Esophagus (tissue), 2 donors: ENCODE data around the gene PPP3CA. TPM values are rescaled to one million over a fixed set of nuclear protein-coding genes. Genes with fewer than 3 reads are reported as not detected.

ENCODE experiments used
- H3K27ac ChIP-seq, 2 donors: one replicate each; pipeline ENCODE4 v1.5.1; 2013; ENCODE audit warnings: low read depth in 2 of 2, mild to moderate bottlenecking in 2 of 2, inconsistent platforms in 1 of 2, low read length in 1 of 2, moderate library complexity in 1 of 2
- H3K27me3 ChIP-seq, 2 donors: one replicate each; pipeline ENCODE4 v1.6.1; 2013; ENCODE audit warnings: low read length in 2 of 2, control low read depth in 1 of 2, mild to moderate bottlenecking in 1 of 2; ENCODE audit not compliant: insufficient read depth in 2 of 2, control insufficient read depth in 1 of 2
- H3K36me3 ChIP-seq, 2 donors: one replicate each; pipeline ENCODE4 v1.6.1; 2013; ENCODE audit warnings: low read length in 1 of 2; ENCODE audit not compliant: control insufficient read depth in 2 of 2, insufficient read depth in 2 of 2
- H3K4me1 ChIP-seq, 2 donors: one replicate each; pipeline ENCODE4 v1.6.1; 2013; ENCODE audit warnings: low read length in 1 of 2; ENCODE audit not compliant: control insufficient read depth in 2 of 2, insufficient read depth in 2 of 2
- H3K4me3 ChIP-seq, 2 donors: one replicate each; pipeline ENCODE4 v1.5.1; 2013; ENCODE audit warnings: low read length in 2 of 2, mild to moderate bottlenecking in 2 of 2, low read depth in 1 of 2, moderate library complexity in 1 of 2
- H3K9me3 ChIP-seq, 2 donors: one replicate each; pipeline ENCODE4 v1.6.1; 2013; ENCODE audit warnings: mild to moderate bottlenecking in 2 of 2, low read depth in 1 of 2, low read length in 1 of 2, moderate library complexity in 1 of 2; ENCODE audit not compliant: control insufficient read depth in 2 of 2, insufficient read depth in 1 of 2
- WGBS, 2 donors: extraction: QIAGEN DNeasy Blood & Tissue Kit; methylation state at CpG; one replicate each; pipeline ENCODE4 v1.1.7; 2013; 5-methylcytosine and 5-hydroxymethylcytosine counted together
- polyA plus RNA-seq, 2 donors: library from polyadenylated mRNA; stranded (reverse); fragments of 200-250 nt; gene quantifications; one replicate each; pipeline ENCODE4 v1.2.3, GENCODE V29; 2013
- donor health status: healthy with polysubstance abuse.
- donor health status: Bipolar disorder and iron deficiency.

PPP3CA gene
- polyA plus RNA-seq, 2 donors = 5.2 to 5.8 TPM

DNA sequence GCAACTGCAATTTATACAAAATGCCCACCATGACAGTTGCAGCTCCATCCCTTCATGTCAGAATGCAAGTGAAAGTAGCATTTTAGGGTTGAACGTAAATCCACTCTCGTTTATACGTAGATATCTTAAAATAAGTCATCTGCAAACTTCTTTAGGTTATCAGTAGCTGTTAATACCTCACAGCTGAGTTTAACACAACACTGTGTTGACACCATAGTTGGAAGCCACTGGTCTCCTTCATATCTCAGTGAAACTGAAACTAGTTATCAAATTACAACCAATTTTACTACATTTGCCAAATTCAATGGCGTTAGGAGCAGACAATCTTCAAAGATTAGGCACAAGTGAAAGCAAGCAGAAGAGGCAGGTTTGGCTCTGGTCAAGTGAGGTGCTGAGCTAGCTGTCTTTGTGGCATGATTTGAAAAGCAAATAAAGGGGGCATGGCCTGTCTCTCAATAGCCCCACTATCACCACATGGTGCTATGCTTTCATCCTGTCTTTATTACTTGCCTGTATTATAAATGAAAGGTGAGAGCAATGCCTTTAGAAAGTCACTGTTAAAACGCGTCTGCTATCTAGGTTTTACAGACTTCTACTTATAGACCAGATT, 12.3 kb downstream of the PPP3CA start:
- no peaks in the 10 kb centered on the region for H3K36me3 ChIP-seq
- no peak overlapping the region for H3K4me3 ChIP-seq
- WGBS, 2 donors = 65 to 74% methylated on average over 6 of the region's 6 CpGs
- H3K27me3 ChIP-seq = no peaks in the 10 kb centered on the region
- H3K27ac ChIP-seq = no peak overlapping the region
- H3K4me1 ChIP-seq = no peaks in the 10 kb centered on the region
- H3K9me3 ChIP-seq = no peaks in the 10 kb centered on the region

DNA sequence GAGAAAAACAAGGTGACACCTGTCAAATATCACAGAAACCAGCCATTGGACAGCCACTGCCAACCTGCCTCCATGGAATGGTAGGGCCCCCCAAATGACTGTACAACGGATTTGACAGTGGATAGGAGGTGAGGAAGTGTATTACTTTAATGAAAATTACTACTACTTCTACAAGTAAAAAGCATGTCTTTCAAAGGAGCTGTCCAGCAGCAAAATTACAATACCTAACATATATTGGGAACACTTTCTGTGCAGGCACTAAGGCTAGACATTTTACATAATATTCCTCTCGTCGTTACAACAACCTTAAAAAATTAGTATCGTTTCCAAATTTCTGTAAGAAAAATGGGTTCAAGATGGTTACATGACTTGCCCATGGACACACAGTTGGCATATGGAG, 14.9 kb downstream of the PPP3CA start:
- no peak overlapping the region for H3K27ac ChIP-seq
- H3K27me3 ChIP-seq = no peaks in the 10 kb centered on the region
- WGBS, 2 donors = 94% methylated on average over 4 of the region's 4 CpGs
- H3K4me1 ChIP-seq = no peaks in the 10 kb centered on the region
- no peaks in the 10 kb centered on the region for H3K9me3 ChIP-seq
- no peaks in the 10 kb centered on the region for H3K36me3 ChIP-seq
- H3K4me3 ChIP-seq = no peak overlapping the region

DNA sequence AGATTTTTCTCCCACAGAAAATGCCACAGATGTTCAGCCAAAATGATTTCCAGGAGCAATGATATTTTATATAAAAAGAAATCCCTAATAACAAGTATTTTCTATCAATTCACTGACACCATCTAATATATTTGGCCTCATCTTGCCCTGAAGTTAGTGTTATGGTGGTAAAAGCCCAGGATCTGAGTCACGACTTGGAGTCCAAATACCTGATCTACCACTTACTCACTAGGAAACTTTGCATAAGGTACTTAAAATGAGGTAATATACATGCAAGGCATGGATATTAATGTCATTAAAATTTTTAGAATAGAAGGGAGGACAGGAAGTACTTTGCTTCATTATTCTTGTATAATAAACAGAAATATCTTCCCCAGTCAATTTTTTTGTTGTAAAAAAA, 16.3 kb downstream of the PPP3CA start:
- Histone ChIP-seq H3K27me3 (no peaks in the 10 kb centered on the region), H3K9me3 (no peaks in the 10 kb centered on the region), H3K4me1 (no peaks in the 10 kb centered on the region), H3K27ac (no peak overlapping the region), H3K4me3 (no peak overlapping the region), H3K36me3 (no peaks in the 10 kb centered on the region)
- 75 to 78% methylated on average over 1 of the region's 1 CpG for WGBS, 2 donors

DNA sequence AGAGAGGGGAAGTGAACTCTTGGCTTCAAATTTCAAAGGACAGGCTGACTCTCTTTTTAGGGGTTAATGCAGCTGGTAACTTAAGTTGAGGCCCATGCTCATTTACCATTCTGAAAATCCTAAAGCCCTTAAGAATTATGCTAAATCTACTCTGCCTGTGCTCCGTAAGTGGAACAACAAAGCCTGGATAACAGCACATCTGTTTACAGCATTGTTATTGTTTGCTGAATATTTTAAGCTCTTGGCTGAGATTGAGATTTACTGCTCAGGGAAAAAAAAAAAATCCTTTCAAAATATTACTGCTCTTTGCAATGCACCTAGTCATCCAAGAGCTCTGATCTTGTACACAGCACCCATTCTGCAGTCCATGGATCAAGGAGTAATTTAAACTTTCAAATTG, 17.7 kb downstream of the PPP3CA start:
- no peak overlapping the region for H3K27ac ChIP-seq
- H3K4me1 ChIP-seq = no peaks in the 10 kb centered on the region
- no peaks in the 10 kb centered on the region for H3K9me3 ChIP-seq
- 83 to 86% methylated on average over 1 of the region's 1 CpG for WGBS, 2 donors
- no peak overlapping the region for H3K4me3 ChIP-seq
- H3K27me3 ChIP-seq = no peaks in the 10 kb centered on the region
- no peaks in the 10 kb centered on the region for H3K36me3 ChIP-seq

DNA sequence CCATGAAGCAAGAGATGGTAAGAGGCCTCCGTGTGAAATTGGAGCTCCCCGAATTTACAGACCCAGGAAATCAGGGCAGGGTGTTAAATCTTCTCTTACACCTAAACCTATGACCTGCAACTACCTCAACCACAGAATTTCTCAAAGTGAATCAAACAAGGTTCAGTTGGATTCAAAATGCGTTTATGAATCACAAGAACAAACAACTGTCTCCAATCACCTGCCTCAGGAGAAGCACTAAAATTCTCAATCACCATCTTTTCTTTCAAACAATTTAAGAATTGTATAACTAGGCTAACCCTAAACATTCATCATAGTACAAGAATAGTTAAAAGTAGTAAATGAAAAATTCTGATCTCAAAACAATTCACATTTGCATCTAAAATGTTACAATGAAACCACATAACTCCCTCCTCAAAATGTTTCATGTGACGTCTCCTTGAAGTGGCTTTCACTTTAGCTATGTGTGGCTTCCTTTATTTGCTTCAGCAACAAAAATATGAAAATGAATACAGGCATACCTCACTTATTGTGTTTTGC, 19.2 kb downstream of the PPP3CA start:
- Histone ChIP-seq H3K27ac (no peak overlapping the region), H3K36me3 (no peaks in the 10 kb centered on the region), H3K9me3 (no peaks in the 10 kb centered on the region), H3K27me3 (no peaks in the 10 kb centered on the region), H3K4me3 (no peak overlapping the region), H3K4me1 (no peaks in the 10 kb centered on the region)
- WGBS, 2 donors = 58 to 73% methylated on average over 4 of the region's 4 CpGs

DNA sequence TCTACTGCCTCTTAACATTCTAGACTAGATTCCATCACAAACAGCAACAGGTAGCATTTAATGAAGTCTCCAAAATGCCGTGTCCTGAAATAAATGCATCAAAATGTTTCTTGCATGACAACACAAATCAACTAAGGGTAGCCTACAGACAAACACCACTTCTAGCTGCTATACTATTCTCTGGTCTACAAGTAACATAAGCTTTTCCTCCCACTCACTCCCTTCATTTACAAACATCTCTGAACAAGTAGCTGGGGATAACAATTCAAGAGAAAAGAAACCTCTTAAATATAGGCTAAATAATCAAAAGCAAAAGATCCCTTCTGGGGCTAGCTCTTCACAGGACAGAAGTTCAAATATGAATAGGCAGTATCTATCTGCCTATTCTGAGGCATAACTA, 20.8 kb downstream of the PPP3CA start:
- H3K4me1 ChIP-seq = no peaks in the 10 kb centered on the region
- H3K27ac ChIP-seq = no peak overlapping the region
- H3K36me3 ChIP-seq = no peaks in the 10 kb centered on the region
- WGBS, 2 donors = 83 to 95% methylated on average over 1 of the region's 1 CpG
- H3K27me3 ChIP-seq = no peaks in the 10 kb centered on the region
- no peaks in the 10 kb centered on the region for H3K9me3 ChIP-seq
- H3K4me3 ChIP-seq = no peak overlapping the region

DNA sequence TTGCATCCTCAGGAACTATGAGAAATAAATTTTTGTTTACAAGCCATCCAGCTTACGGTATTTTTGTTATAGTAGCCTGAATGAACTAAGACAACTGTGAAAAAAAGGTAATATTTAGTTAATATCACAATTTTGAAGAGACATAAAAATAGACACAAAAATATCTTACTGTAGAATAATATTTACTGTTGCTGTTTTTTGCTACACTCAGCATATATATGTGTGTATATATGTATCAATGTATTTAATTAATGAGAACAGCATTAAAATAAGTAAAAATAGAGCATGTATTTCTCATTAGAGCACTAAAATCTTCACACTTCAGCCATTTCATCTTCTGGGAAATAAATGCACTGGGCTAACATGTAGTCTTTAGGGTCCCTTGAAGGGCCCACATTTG, 24.6 kb downstream of the PPP3CA start:
- Histone ChIP-seq H3K4me3 (no peak overlapping the region), H3K36me3 (no peaks in the 10 kb centered on the region), H3K4me1 (no peaks in the 10 kb centered on the region), H3K27me3 (no peaks in the 10 kb centered on the region), H3K9me3 (no peaks in the 10 kb centered on the region), H3K27ac (no peak overlapping the region)
- WGBS, 2 donors = 98% methylated on average over 1 of the region's 1 CpG

DNA sequence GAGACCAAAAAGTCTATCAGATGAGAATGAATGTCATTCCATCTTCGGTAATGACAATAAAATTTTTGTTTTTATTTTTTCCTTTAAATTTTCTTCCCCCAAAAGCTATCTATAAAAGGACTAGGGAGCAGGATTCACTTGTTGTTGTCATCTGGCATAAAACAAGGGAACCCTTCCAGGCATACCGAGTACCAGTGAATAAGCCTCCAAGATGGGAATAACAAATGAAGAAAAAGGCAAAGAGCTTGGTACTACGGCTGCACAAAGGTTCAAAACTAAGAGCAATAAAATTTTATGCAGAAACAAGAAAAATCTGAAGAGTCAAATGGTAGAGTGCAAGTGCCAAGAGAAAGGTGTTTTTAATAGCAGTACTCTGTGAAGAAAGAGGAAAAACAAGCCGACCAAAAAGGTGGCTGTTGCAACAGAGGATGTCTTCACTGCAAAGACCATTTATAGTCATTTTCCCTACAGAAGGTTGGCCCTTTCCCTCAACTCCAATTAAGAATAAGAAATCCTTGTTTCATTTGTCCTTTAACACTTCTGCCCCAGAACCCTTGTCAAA, 25.8 kb downstream of the PPP3CA start:
- 58 to 62% methylated on average over 4 of the region's 4 CpGs for WGBS, 2 donors
- no peak overlapping the region for H3K4me3 ChIP-seq
- H3K27ac ChIP-seq = no peak overlapping the region
- no peaks in the 10 kb centered on the region for H3K36me3 ChIP-seq
- no peaks in the 10 kb centered on the region for H3K27me3 ChIP-seq
- H3K4me1 ChIP-seq = no peaks in the 10 kb centered on the region
- H3K9me3 ChIP-seq = no peaks in the 10 kb centered on the region

DNA sequence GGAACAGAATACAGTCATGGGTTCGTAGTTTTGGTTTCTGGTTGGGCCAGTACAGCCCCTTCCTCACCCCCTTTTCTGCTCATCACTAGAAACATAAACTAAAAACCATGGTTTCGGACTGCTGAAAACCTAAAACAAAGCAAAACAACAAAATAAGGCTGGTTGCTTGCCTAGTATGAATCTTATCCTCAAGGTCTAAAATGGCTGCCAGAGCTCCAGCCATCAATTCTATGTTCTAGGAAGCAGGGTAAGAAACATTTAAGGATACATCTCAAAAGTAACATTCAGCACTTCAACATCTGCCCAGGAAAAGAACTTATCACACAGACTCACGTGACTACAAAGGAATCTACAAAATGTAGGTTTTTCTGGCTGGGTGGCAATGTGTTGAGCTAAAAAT, 31.5 kb downstream of the PPP3CA start:
- Histone ChIP-seq H3K27me3 (no peaks in the 10 kb centered on the region), H3K36me3 (no peaks in the 10 kb centered on the region), H3K4me1 (no peaks in the 10 kb centered on the region), H3K27ac (no peak overlapping the region), H3K4me3 (no peak overlapping the region), H3K9me3 (no peaks in the 10 kb centered on the region)
- 95 to 96% methylated on average over 3 of the region's 3 CpGs for WGBS, 2 donors

DNA sequence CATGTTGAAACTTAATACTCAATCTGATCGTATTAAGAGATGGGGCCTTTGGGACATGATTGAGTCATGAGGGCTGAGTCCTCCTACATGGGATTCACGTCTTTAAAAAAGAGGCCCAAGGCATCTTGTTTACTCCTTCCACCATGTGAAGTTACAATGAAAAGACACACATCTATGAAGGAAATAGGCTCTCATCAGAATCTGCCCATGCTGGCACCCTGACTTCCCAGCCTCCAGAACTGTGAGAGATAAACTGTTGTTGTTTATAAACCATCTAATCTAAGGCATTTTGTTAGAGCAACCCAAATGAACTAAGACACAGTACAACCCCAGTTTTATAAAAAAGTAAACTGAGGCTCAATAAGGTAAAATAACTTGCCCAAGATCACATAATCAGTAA, 32.3 kb downstream of the PPP3CA start:
- Histone ChIP-seq H3K4me3 (no peak overlapping the region), H3K27me3 (no peaks in the 10 kb centered on the region), H3K9me3 (no peaks in the 10 kb centered on the region), H3K27ac (no peak overlapping the region), H3K4me1 (no peaks in the 10 kb centered on the region), H3K36me3 (no peaks in the 10 kb centered on the region)
- 89 to 98% methylated on average over 2 of the region's 2 CpGs for WGBS, 2 donors
